Endothelial cell of umbilical vein (primary cell): ENCODE results near the gene AHSA1. TPM values are rescaled to one million over a fixed set of nuclear protein-coding genes. Genes with fewer than 3 reads are reported as not detected.

ENCODE experiments used
- BruUV-seq: library from RNA; stranded (reverse); fragments of 400-500 nt; replicated peaks from 2 replicates; lab custom pipeline; 2021; lab: Mats Ljungman, UMichigan
- CTCF ChIA-PET: fragments of 300-600, 350-600 bp; sonication (Branson Sonifier 250); formaldehyde crosslinking; loops from one replicate; lab custom pipeline; 2021; ENCODE audit warnings: antibody characterized with exemption, inconsistent platforms; lab: Charles Lee
- POLR2A ChIA-PET: fragments of 300-600, 350-600 bp; sonication (Branson Sonifier 250); formaldehyde crosslinking; loops from one replicate; lab custom pipeline; 2021; ENCODE audit warnings: antibody characterized with exemption, inconsistent platforms; lab: Charles Lee
- DNase-seq: peaks from one replicate; pipeline ENCODE4 v3.0.0-alpha.2; 2011; ENCODE audit warnings: low read depth, low spot score
- FAIRE-seq: peaks from 2 replicates; lab custom pipeline; 2011; peaks lifted over from hg19 to GRCh38; lab: Jason Lieb, UNC
- H2AFZ ChIP-seq: 2 replicates; pipeline ENCODE4 v1.6.0; 2012; ENCODE audit warnings: low read depth, low read length, control low read depth, inconsistent platforms
- H3K27ac ChIP-seq: 2 replicates; pipeline ENCODE4 v1.5.1; 2011; ENCODE audit warnings: low read depth, mild to moderate bottlenecking, control low read depth, low read length, moderate library complexity; ENCODE audit not compliant: insufficient read depth
- H3K27me3 ChIP-seq, 2 experiments: 2 replicates each; pipeline versions ENCODE4 v1.6.0 to v1.6.1; 2011; ENCODE audit warnings: low read length in 2 of 2, mixed read lengths in 1 of 2; ENCODE audit not compliant: control insufficient read depth in 2 of 2, insufficient read depth in 2 of 2
- H3K36me3 ChIP-seq, 2 experiments: 2 replicates in 1 of 2; 3 replicates in 1 of 2; pipeline ENCODE4 v1.5.1; 2011; ENCODE audit warnings: low read length in 2 of 2, mild to moderate bottlenecking in 1 of 2, moderate library complexity in 1 of 2; ENCODE audit not compliant: control insufficient read depth in 2 of 2, insufficient read depth in 2 of 2; ENCODE audit errors: extremely low read depth in 1 of 2
- H3K4me1 ChIP-seq: 3 replicates; pipeline ENCODE4 v1.5.1; 2011; ENCODE audit warnings: mild to moderate bottlenecking, low read length; ENCODE audit not compliant: control insufficient read depth, insufficient read depth; ENCODE audit errors: extremely low read depth
- H3K4me2 ChIP-seq: 2 replicates; pipeline ENCODE4 v1.6.1; 2011; ENCODE audit warnings: low read length, control low read depth, mixed read lengths; ENCODE audit not compliant: insufficient read depth
- H3K4me3 ChIP-seq, 3 experiments: fragments of 200-600 bp in 1 of 3; sonication (generic), shearing (Covaris generic) in 1 of 3; replicated peaks in 1 of 3; 2 replicates each; pipeline ENCODE4 v1.5.1; 2011 to 2016; ENCODE audit warnings: control low read depth in 3 of 3, low read length in 3 of 3, mild to moderate bottlenecking in 2 of 3, inconsistent platforms in 1 of 3, low read depth in 1 of 3, moderate library complexity in 1 of 3; ENCODE audit not compliant: insufficient read depth in 1 of 3
- H3K79me2 ChIP-seq: 2 replicates; pipeline ENCODE4 v1.6.0; 2012; ENCODE audit warnings: low read length, inconsistent platforms; ENCODE audit not compliant: control insufficient read depth, insufficient read depth
- H3K9ac ChIP-seq: replicated peaks from 2 replicates; pipeline ENCODE3; 2011; ENCODE audit warnings: low read length, control low read depth; ENCODE audit not compliant: insufficient read depth; ENCODE audit errors: extremely low read depth
- H3K9me1 ChIP-seq: replicated peaks from 3 replicates; pipeline ENCODE4 v1.6.0; 2011; ENCODE audit warnings: mild to moderate bottlenecking, low read length; ENCODE audit not compliant: control insufficient read depth, insufficient read depth; ENCODE audit errors: extremely low read depth
- H3K9me3 ChIP-seq: replicated peaks from 2 replicates; pipeline ENCODE4 v1.5.1; 2012; ENCODE audit warnings: low read length, inconsistent platforms; ENCODE audit not compliant: control insufficient read depth, insufficient read depth
- H4K20me1 ChIP-seq: replicated peaks from 2 replicates; pipeline ENCODE3; 2011; ENCODE audit warnings: mild to moderate bottlenecking, low read length; ENCODE audit not compliant: control insufficient read depth, insufficient read depth; ENCODE audit errors: extremely low read depth
- EZH2 ChIP-seq: IDR thresholded peaks from 2 replicates; pipeline ENCODE4 v1.6.1; 2012; ENCODE audit warnings: borderline replicate concordance, low read depth, mild to moderate bottlenecking, moderate library complexity, low read length, inconsistent platforms; ENCODE audit not compliant: severe bottlenecking
- FOS ChIP-seq: IDR thresholded peaks from 2 replicates; pipeline ENCODE4 v1.6.1; 2011; ENCODE audit warnings: mild to moderate bottlenecking, low read length, moderate library complexity, borderline replicate concordance; ENCODE audit not compliant: insufficient read depth
- GATA2 ChIP-seq: IDR thresholded peaks from 2 replicates; pipeline ENCODE4 v1.7.0; 2011; ENCODE audit warnings: low read depth, mild to moderate bottlenecking, moderate library complexity, mixed read lengths, low read length; ENCODE audit not compliant: insufficient read length, insufficient read depth
- JUN ChIP-seq: IDR thresholded peaks from 2 replicates; pipeline ENCODE4 v1.6.1; 2011; ENCODE audit warnings: borderline replicate concordance, low read depth; ENCODE audit not compliant: insufficient read length, insufficient read depth
- MYC ChIP-seq: IDR thresholded peaks from one replicate; pipeline ENCODE4 v1.6.1; 2011; ENCODE audit warnings: mild to moderate bottlenecking, low read depth, low read length
- POLR2A ChIP-seq: IDR thresholded peaks from 2 replicates; pipeline ENCODE4 v1.6.1; 2012; ENCODE audit warnings: low read depth, mild to moderate bottlenecking, control low read depth, low read length
- POLR2AphosphoS5 ChIP-seq: IDR thresholded peaks from 2 replicates; pipeline ENCODE4 v1.6.1; 2012; ENCODE audit warnings: low read depth, mild to moderate bottlenecking, control low read depth, low read length, moderate library complexity; ENCODE audit not compliant: insufficient read depth
- dilution Hi-C: fragments of 300-500 bp; cut with MboI; formaldehyde crosslinking; loops from one replicate; pipeline ENCODE4 v1.15.0; 2019; ENCODE audit warnings: low sequenced_read_pairs; ENCODE audit not compliant: extremely low pct_ligation_motif_present
- intact Hi-C: fragments of 100-400 bp; cut with micrococcal nuclease; formaldehyde crosslinking; loops from one replicate; pipeline ENCODE4 v1.10.0; 2022
- polyA plus RNA-seq, 4 experiments: library from polyadenylated mRNA; depleted of rRNA in 3 of 4; stranded (reverse) in 3 of 4; unstranded in 1 of 4; fragments of >200 nt; gene quantifications; 2 replicates each; pipeline versions ENCODE4 v1.2.1 to v1.2.3, GENCODE V29; 2011 to 2012; ENCODE audit warnings: missing spikeins in 1 of 4
- total RNA-seq: library from RNA; stranded (reverse); gene quantifications from 2 replicates; pipeline ENCODE4 v1.2.3, GENCODE V29; 2021
- TF ChIP-seq, protein P1 (sequence below): IDR thresholded peaks from 2 replicates; pipeline ENCODE4 v1.6.1; 2011; ENCODE audit not compliant: insufficient read depth, insufficient read length
- TF ChIP-seq, protein P2 (sequence below), 2 donors: IDR thresholded peaks; 1 replicate in 1 of 2; 2 replicates in 1 of 2; pipeline ENCODE4 v1.5.1; 2011; ENCODE audit warnings: low read length in 2 of 2, mild to moderate bottlenecking in 2 of 2, moderate library complexity in 2 of 2, control low read depth in 1 of 2, inconsistent platforms in 1 of 2, low read depth in 1 of 2; ENCODE audit not compliant: insufficient read depth in 1 of 2; ENCODE audit errors: extremely low read depth in 1 of 2

AHSA1 gene
- total and polyA plus RNA-seq, 2 donors (not counting 3 experiments of a cell fraction or from before 2014, with no cell fraction given), result 122 to 166 TPM

DNA sequence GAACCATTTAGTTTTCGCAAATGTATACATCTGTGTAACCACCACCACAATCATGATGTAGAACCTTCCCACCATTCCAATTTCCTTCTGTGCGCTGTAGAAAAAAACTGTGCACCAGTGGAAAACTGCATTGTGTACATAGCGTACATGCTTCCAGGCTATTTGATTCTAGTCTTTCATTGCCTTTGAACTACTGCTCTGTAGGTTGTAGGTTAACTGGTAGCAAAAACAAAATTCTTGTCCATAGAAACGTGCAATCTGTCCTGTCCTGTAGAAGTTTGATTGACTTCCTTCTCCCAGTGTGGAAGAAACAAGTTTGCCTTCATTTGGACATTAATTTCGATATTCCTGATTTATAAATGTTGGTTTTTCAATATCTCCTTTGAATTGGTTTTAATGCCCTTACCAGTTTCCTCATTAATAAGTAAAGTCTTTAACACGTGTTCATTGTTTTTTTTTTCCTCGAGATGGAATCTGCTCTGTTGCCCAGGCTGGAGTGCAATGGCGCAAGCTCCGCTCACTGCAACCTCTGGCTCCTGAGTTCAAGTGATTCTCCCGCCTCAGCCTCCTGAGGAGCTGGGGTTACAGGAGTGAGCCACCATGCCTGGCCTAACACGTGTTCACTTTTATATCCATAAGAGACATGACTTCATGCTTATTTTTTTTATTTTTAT lies 44.4 kb downstream of the AHSA1 start:
- TF ChIP-seq EZH2, result no peak
- TF ChIP-seq FOS, result no peak
- TF ChIP-seq POLR2AphosphoS5, result no peak
- TF ChIP-seq JUN, result no peak
- TF ChIP-seq MYC, result no peak
- no peak for TF ChIP-seq GATA2
- no peak for TF ChIP-seq POLR2A
- Histone ChIP-seq H3K4me2 (no peak overlapping the region), H3K4me1 (peaks cover 7% of the 10 kb centered on the region), H3K36me3 (peaks cover 0 to 9% of the 10 kb centered on the region in 2 experiments), H3K9ac (no peak overlapping the region), H2AFZ (no peak overlapping the region), H3K9me3 (no peaks in the 10 kb centered on the region), H3K27ac (no peak overlapping the region), H3K27me3 (peaks cover 17 to 27% of the 10 kb centered on the region in 2 experiments), H3K4me3 (no peak overlapping the region), H4K20me1 (no peaks in the 10 kb centered on the region), H3K79me2 (no peaks in the 10 kb centered on the region), H3K9me1 (no peaks in the 10 kb centered on the region)
- ChIA-PET CTCF (interaction anchor here (1.1 kb wide), 1 partner anchor 153 kb away, joined by 3 read pairs; no protein-coding TSS in a partner anchor), POLR2A (no interaction called here)
- intact Hi-C loops (no loop called here), dilution Hi-C loops (no loop called here)
- peak; percentile 12 for FAIRE-seq
- no TSS peak for BruUV-seq
- DNase-seq, result no peak

DNA sequence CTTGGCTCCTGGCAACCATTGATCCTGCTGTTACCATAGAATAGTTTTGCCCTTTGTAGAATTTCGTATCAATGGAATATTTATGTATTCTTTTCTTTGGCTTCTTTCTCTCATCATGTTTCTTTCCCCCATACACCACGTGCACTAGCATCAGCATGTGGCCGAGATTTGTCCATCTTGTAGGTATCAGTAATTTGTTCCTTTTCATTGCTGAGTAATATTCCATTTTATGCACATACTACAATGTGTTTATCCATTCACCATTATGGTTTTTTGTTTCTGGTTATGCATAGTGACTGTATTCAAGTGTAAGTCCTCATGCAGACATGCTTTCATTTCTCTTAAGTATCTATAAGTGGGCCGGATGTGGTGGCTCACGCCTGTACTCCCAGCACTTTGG lies 45.2 kb downstream of the AHSA1 start:
- no peak overlapping the region for H3K4me3 ChIP-seq
- H3K4me2 ChIP-seq, result no peak overlapping the region
- H3K27ac ChIP-seq, result no peak overlapping the region
- peaks cover 5% of the 10 kb centered on the region for H3K4me1 ChIP-seq
- H3K9me1 ChIP-seq, result no peaks in the 10 kb centered on the region
- no TSS peak for BruUV-seq
- no peaks in the 10 kb centered on the region for H3K9me3 ChIP-seq
- no peak overlapping the region for H2AFZ ChIP-seq
- H3K27me3 ChIP-seq, result peaks cover 13 to 22% of the 10 kb centered on the region in 2 experiments
- TF ChIP-seq POLR2A, result no peak
- TF ChIP-seq POLR2AphosphoS5, result no peak
- TF ChIP-seq, protein P1, sequence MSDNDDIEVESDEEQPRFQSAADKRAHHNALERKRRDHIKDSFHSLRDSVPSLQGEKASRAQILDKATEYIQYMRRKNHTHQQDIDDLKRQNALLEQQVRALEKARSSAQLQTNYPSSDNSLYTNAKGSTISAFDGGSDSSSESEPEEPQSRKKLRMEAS, result no peak
- TF ChIP-seq MYC, result no peak
- TF ChIP-seq EZH2, result no peak
- TF ChIP-seq FOS, result no peak
- no peak for TF ChIP-seq GATA2
- TF ChIP-seq JUN, result no peak
- TF ChIP-seq, protein P2, sequence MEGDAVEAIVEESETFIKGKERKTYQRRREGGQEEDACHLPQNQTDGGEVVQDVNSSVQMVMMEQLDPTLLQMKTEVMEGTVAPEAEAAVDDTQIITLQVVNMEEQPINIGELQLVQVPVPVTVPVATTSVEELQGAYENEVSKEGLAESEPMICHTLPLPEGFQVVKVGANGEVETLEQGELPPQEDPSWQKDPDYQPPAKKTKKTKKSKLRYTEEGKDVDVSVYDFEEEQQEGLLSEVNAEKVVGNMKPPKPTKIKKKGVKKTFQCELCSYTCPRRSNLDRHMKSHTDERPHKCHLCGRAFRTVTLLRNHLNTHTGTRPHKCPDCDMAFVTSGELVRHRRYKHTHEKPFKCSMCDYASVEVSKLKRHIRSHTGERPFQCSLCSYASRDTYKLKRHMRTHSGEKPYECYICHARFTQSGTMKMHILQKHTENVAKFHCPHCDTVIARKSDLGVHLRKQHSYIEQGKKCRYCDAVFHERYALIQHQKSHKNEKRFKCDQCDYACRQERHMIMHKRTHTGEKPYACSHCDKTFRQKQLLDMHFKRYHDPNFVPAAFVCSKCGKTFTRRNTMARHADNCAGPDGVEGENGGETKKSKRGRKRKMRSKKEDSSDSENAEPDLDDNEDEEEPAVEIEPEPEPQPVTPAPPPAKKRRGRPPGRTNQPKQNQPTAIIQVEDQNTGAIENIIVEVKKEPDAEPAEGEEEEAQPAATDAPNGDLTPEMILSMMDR (IDR thresholded peaks at IDR 0.05; ENCODE audit: extremely low read depth in 1 of 2, insufficient read depth in 1 of 2, low read depth in 1 of 2, low read length in 2 of 2), result no peak
- dilution Hi-C loops (no loop called here), intact Hi-C loops (no loop called here)
- H3K36me3 ChIP-seq, result peaks cover 0 to 9% of the 10 kb centered on the region in 2 experiments
- POLR2A ChIA-PET, result interaction anchor here (0.7 kb wide), 1 partner anchor 419 kb away, joined by 4 read pairs; no protein-coding TSS in a partner anchor
- CTCF ChIA-PET, result no interaction called here
- H3K79me2 ChIP-seq, result no peaks in the 10 kb centered on the region
- no peaks in the 10 kb centered on the region for H4K20me1 ChIP-seq
- DNase-seq (no peak), FAIRE-seq (no peak)
- H3K9ac ChIP-seq, result no peak overlapping the region
